HG02840 (cell line): ENCODE data around the gene SIPA1L3.

Experiments used
- ATAC-seq: cut with Tn5 transposase; IDR thresholded peaks from one replicate; pipeline ENCODE4 v1.9.1; 2021; ENCODE audit warnings: mild to moderate bottlenecking, moderate library complexity, moderate number of reproducible peaks; ENCODE audit not compliant: unreplicated experiment, low FRiP score

SIPA1L3 gene

DNA sequence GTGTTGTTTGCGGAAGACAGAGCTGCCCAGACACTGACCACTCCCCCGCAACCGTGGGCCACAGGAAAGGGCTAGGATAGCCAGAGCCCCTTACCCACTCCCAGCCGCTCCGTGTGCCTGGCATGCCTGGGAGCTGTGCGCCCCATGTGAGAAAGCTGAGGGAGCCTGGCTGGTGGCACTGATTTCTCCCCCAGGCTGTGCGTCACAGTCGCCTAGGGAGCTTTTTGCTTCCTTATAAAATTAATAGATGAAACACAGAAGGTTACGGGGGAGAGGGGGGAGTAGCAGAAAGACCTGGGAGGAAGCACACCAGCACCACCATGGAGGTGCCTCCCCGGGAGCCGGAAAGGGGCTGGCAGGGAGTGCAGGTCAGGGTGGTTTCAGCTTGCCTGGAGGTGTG lies 292.3 kb downstream of the SIPA1L3 start:
- ATAC-seq = no peak

DNA sequence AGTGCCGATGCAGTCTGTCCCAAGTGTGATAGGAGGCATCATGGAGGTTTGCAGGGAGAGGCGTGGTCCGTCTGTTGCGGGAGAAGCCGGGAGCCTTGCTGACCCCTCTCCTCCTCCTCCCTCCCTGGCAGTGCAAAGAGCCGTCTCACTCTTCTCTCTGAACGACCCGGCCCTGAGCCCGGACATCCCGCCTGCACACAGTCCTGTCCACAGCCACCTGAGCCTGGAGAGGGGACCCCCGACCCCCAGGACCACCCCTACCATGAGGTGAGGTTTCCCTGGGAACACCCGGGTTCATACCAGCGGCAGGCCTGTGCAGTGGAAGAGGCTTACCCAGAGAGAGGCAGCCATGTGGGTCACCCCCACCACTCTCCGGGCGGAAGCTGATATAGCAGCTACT lies 294.7 kb downstream of the SIPA1L3 start:
- ATAC-seq = no peak

DNA sequence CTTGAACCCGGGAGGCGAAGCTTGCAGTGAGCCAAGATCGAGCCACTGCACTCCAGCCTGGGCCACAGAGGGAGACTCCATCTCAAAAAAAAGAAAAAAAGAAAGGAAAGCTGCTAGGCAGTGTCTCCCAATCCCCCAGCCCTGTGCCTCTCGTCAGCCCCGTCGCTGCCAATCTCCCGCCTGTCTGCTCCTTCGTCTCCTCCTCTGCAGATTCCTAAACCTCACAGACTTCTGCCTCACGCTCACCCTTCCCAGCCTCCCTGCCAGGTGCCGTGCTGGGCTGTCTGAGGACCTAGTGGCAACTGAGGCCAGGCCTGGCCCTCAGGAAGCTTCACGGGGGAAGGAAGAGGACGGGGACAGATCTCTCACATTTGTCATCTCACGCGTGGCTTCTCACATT lies 295.5 kb downstream of the SIPA1L3 start:
- ATAC-seq = no peak

DNA sequence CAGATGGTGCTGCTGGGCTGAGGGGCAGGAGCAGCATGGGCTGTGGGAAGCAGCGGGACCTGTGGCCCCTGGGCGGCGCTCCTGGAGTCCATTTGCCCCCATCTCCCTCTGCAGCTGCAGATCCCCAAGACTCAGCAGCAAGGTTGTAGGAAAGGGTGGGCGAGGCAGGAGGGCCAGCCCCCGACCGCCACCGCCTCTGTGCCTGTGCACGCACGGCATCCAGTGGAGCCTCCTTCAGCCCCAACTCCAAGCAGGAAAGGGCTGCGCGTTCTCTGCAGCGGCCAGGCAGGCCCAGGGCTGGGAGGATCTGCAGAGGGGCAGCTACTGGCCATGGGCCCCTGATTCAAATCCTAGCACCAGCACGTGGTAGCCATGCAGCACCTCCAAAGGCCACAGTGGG lies 296.2 kb downstream of the SIPA1L3 start:
- no peak for ATAC-seq

DNA sequence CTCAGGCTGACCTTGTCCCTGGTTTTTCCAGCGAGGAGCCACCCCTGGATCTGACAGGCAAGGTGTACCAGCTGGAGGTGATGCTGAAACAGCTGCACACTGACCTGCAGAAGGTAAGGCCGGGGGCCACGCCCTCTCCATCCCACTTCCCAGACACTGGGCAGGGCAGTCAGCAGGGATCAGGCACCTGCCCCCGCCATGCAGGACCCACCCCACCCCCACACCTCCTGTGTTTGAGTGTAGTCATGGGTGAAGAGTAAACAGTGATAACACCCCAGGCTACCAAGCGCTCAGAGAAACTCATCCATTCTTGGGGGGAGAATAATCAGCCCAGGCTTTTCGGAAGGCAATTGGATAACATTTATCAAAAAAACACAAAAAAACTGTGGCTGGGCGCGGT lies 297.1 kb downstream of the SIPA1L3 start:
- no peak for ATAC-seq

DNA sequence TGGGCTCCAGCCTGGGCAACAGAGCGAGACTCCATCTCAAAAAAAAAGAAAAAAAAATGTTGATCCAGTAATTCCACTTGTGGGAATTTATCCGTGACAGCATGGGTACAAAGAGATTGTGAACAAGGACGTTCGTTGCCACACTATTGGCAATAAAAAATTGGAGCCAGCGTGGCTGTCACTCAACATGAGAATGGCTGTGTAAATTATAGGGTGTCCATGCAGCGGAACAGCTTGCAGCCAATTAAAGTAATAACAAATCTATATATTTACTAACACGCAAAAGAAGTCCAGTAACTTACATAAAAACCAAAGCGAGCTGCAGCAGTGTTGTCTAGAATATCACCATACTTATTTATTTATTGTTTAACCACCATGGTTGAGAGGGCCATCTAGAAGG lies 297.7 kb downstream of the SIPA1L3 start:
- no peak for ATAC-seq

DNA sequence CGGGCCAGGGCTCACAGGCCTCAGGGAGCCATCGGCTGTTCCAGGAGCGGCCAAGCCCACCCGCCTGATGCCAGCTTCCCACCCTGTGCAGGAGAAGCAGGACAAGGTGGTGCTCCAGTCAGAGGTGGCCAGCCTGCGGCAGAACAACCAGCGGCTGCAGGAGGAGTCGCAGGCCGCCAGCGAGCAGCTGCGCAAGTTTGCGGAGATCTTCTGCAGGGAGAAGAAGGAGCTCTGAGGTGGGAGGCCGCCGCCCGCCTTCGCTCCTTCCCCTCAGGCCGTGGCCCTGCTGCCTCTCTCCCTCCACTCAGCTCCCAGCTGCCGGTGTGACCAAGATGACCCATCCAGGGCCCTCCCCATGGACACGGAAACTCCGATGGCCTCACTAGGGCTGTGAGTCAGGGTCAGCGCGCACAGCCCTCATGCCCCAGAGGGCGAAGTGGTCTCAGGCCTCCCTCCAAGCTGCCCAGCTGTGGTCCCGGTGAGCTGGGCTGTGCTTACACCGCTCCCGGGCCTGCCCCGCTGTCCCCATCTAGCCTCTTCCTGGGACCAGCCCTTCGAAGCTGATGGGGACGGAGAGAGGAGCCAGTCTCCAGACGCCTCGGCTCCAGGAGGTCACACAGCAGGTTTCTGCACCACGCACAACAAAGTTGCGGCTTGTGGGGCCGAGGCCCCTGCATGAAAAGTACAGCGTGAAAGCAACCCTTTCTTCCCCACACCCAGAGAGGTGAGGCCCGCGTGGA lies 299.2 kb downstream of the SIPA1L3 start:
- ATAC-seq = no peak

DNA sequence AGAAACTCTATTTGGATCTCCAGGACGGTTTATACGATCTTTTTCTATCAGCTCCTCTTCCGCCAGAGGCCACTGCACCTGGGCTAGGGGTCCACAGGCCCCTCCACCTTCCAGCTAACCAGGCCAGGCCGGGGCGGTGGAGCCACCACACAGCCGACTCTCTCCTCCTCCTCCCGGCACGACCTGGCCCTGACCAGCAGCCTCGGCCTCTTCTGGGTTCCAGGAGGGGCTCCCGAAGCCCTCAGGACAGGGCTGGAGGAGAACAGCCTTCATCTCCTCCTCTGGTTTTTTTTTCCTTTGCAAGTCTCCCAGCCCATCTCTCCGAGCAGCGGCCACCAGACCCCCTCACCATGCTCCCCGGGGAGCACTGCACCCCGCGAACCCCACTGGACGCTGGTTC lies 299.9 kb downstream of the SIPA1L3 start:
- no peak for ATAC-seq

DNA sequence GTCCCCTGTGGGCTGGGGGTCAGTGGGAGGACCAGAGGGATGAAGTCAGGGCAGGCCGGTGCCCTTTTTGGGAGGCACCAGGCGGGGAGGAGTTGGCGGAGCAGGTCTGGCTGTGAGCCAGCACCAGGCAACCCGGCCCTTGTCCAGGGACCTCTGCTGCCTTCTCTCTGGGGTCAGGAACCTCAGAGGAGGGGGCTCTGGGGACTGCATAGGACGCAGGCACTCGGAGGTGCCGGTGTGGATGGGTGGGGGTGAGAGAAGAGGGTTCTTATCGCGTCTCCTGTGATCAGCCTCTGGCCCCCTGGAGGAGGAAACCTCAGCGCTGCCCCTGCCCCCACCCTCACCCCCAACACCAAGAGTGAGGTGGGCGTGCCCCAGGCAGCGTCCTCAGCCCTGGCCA lies 300.5 kb downstream of the SIPA1L3 start:
- no peak for ATAC-seq

DNA sequence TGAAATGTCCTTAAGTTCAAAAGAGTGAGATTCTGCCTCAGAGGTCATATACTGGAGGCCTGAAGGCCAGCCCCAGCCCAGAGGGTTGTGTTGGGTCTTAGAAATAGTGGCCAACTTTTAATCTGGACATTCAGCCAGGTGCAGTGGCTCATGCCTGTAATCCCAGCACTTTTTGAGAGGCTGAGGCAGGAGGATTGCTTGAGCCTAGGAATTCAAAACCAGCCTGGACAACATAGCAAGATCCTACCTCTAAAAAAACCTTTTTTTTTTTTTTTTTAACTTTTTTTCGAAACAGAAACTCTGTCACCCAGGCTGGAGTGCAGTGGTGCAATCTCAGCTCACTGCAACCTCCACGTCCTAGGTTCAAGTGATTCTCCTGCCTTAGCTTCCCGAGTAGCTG lies 301.6 kb downstream of the SIPA1L3 start:
- no peak for ATAC-seq

DNA sequence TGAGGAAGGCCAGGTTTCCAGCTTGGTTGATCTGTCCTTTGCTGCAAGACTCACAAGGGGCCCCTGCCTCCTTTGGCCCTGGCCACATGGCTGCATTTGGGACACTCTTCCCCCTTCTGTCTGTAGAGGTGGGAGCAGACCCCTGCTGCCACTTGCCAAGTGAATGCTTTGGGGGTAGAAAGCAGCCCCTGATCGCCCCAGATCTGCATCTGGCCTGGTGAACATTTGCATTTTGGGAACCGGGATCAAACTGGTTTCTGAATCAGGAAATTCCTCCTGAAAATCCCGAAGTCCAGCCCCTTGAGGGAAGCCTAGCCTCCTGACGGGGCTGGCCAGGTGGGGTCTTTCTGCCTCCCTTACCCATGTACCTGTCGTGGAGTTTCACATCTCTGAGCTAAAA lies 302.1 kb downstream of the SIPA1L3 start:
- no peak for ATAC-seq

DNA sequence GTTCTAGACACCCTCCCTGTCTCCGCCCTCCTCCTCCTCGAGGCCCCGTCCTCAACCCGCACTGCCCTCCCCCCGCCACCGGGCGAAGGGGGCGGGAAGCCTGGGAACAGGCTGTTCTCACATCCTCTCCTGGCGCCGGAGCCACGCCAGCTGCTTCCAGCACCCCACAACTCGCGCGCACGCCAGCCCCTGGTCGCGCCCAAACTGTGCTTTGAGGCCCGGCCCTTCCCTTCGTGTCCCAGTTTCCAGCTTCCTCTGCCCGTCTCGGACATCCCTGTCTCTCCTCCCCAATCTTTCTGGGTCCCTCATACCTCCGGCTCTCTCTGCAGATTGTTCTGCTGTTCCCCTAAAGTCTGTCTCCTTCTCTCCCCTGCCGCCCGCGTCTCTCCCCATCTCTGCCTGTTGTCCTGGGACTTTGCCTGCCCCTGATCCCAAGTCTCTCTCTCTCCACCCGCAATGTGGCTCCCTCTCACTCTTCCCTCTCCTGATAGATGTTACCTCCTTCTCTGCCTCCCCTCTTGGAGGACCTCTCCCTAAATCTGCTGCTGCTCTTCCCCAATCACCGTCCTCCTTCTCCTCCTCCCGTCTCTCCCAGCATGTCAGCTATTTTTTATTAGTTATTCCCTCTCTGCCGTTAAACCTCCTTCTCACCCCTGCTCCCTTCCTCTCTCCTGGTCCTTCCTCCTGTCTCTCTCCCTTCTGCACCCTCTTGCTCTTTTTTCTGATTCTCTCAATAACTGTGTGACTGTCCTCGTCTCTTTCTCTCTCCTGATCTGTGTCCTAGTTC lies 302.9 kb downstream of the SIPA1L3 start:
- no peak for ATAC-seq

DNA sequence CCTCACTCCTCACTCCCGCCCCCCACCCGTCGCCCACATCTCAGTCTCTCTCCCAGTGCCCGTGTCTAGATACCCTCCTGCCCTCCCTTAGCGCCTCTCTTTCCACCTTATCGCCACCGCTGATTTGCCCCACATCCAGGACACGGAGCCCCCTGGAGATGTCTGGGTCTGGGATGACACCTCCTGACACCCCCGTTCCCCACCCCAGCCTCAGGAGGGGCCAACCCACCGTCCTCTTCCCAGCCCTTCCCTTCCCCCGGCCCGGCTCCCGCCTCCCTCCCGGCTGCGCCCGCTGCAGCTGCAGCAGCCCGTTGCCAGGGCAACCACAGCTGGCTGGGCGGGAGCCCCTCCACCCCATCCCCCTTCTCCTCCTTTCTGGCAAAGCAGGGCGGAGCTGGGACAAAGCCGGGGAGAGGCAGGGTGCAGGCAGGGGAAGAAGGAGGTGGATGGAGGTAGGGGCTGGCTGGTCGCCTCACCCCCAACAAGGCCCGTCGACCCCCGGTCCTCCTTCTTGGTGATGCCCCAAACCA lies 303.5 kb downstream of the SIPA1L3 start:
- no peak for ATAC-seq

DNA sequence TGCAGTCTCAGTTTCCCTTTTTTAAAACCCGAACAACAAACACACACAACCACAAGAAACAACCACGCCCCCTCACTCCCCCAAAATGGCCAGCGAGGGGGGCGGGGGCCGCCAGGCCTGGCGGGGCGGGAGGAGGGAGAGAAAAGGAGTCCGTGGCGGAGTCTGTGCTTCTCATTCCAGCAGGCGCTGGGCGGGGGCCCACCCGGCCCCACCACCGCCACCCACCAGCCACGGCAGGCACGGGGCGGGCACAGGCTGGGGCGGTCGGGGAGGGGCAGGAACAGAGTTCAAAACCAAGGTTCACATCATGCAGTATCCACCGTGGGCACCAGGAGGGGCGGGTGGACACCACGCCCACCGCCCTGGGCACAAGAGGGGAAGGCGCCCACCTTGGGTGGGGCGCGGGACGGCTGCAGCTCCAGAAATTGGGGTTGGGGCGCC lies 304.2 kb downstream of the SIPA1L3 start:
- no peak for ATAC-seq

DNA sequence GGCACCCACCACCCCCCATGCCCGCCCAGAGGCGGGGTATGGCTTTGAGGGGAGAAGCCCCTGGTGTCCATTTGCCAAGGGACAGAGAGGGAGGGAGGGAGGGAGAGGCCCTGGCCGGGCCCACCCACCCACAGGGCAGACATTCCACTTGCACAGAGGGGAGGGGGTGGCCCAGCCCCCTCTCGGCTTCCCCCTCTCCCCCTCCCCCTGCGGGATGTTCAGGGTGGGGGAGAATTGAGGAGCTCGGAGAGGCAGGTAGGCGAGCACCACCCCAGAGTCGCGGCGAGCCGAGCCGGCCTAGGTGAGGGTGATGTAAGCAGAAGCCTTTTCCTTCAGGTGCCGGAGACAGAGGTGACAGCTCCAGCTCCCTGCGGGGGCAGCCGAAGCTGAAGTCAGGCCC lies 304.8 kb downstream of the SIPA1L3 start:
- ATAC-seq = no peak

DNA sequence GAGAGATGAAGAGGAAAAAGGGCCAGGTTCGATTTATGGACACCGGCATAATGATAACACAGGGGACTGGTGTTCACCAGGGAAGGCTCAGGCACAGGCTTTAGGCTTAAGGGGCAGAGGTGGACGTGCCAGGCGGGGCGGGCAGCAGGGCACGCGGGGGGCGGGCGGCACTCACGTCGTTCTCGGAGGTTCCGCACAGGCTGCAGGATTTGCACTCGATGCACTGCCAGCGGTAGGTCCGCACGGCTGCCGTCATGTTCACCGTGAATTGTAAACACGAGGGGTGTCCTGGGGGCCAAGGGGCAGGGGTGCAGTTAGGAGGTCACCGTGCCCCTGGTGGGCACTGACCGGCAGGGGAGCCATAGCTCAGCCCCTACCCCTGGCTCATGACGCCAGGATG lies 306.5 kb downstream of the SIPA1L3 start:
- ATAC-seq = no peak

DNA sequence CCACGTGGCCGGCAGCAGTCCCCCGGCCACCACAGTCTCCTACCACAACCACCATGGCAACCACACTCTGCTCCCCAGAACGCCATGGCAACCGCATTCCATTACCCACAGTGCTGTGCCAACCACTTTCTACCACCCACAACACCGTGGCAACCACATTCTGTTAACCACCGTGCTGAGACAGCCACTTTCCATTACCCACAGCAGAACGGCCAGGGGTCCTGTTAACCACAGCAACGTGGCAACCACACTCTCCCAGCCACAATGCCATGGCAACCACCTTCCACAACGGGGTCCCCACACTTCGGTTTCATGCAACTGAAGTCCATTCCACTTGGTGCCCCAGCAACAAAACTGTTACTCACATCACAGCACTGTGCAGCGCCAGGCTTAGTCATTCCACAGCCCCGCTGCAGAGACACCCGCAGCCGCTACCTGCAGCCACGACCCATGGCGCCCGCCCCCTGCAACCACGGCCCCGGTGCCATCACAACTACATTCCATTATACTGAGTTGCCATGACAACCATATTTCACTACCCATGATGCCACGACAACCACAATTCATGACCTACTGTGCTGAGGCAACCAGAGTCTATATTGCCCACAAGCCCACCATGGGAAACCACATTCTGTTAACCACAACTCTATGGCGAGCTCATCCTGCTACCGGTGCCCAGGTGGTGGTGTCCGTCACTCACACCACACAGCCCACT lies 307.1 kb downstream of the SIPA1L3 start:
- no peak for ATAC-seq

DNA sequence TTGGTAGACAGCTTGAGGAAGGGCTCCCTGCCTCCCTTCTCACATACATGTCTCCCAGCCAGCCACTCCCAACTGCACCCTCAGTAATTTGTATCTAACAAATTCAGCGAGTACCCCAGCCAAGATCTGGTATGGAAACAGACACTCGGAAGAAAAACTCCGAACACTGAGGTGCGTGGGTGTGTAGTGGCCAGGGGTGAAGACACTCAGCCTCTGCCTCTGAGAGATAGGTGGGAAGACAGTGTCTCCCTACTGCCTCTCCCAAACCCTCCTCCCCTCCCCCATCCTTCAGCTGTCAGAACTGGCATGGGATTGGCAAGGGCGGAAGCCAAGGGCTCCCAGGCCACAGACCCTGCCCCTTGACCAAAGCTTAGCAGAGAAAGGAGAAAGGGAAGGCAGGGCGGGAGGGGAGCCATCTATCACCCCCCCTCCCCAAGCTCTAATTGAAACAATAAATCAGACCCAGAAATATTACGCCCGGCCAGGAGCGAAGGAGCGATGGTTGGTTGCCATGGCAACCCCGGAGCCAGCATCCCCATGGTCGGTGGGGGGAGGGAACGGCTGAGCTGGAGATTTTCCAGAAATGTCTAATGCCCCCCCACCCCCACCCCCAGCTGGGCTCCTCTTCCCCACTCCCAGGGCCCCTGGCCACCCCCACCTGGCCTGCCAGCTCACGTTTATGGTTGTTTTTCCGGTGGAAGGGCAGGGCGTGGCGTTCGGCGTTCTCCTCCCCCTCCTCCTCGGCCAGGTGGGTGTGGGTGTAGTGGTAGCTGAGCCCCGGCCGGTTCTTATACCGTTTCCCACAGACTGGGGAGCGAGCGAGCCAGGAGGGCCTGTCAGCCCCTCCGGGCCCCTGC lies 310.0 kb downstream of the SIPA1L3 start:
- no peak for ATAC-seq

DNA sequence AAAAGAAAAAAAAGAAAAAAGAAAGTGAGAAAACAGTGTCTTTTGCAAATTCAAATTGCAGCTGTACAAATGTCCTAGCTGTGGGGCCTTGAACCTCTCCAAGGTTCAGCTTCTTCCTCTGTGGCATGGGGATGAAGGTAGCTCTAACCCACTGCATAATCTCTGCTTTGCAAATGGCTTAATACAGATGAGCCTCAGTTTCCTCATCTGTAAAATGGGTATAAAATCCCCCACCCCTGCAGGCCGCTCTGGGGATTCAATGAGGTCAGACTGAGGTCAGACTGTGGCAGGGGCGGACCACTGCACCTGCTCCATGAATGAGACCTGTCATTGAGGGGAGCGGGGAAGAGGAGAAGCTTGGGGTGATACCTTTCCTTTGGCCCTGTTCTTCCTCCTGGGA lies 311.2 kb downstream of the SIPA1L3 start:
- ATAC-seq = no peak

DNA sequence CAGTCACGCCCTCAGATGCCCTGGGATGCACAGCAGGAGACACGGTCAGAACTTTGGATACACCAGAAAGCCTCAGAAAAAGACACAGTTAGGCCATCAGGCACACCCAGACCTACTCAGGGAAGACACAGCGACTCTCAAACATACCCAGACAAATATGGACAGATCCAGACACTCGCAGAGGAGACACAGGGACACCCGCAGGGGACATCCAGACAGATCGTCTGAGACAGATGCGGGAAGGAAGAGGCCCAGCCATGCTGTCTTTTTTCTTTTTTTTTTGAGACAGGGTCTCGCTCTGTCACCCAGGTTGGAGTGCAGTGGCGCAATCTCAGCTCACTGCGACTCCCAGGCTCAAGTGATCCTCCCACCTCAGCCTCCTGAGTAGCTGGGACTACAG lies 312.2 kb downstream of the SIPA1L3 start:
- no peak for ATAC-seq
